Suprapubic skin (tissue), 4 donors: ENCODE data around the gene NPIPB6.
"Not testable (repeated sequence)": the region's sequence is repeated elsewhere in the genome, so short reads cannot be mapped to it uniquely, and the experiment has no call there.

Source experiments
- EP300 ChIP-seq: sonication (generic); formaldehyde crosslinking; IDR thresholded peaks from one replicate; pipeline ENCODE4 v1.6.1; 2017; ENCODE audit warnings: antibody characterized with exemption
- POLR2A ChIP-seq, 2 donors: fragments of 450-650 bp; IDR thresholded peaks; one replicate each; pipeline ENCODE4 v1.6.1; 2017; ENCODE audit warnings: antibody characterized with exemption in 2 of 2, mild to moderate bottlenecking in 2 of 2, moderate library complexity in 2 of 2
- POLR2AphosphoS5 ChIP-seq, 3 donors: sonication (generic); formaldehyde crosslinking; IDR thresholded peaks; one replicate each; pipeline ENCODE4 v1.6.1; 2017; ENCODE audit warnings: antibody characterized with exemption in 3 of 3
- TF ChIP-seq, protein P1 (sequence below), 2 donors: fragments of 200-600 bp in 1 of 2; fragments of 450-650 bp in 1 of 2; sonication (generic) in 1 of 2; IDR thresholded peaks; one replicate each; pipeline ENCODE4 v1.5.1; 2016 to 2019; ENCODE audit warnings: antibody characterized with exemption in 2 of 2, mild to moderate bottlenecking in 1 of 2, moderate library complexity in 1 of 2

DNA sequence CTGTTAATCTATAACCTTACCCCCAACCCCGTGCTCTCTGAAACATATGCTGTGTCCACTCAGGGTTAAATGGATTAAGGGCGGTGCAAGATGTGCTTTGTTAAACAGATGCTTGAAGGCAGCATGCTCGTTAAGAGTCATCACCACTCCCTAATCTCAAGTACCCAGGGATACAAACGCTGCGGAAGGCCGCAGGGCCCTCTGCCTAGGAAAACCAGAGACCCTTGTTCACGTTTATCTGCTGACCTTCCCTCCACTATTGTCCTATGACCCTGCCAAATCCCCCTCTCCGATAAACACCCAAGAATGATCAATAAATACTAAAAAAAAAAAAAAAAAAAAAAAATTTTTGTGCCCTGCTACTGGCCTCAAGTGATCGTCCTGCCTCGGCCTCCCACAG, 14.5 kb upstream of the NPIPB6 start:
- TF ChIP-seq, protein P1, sequence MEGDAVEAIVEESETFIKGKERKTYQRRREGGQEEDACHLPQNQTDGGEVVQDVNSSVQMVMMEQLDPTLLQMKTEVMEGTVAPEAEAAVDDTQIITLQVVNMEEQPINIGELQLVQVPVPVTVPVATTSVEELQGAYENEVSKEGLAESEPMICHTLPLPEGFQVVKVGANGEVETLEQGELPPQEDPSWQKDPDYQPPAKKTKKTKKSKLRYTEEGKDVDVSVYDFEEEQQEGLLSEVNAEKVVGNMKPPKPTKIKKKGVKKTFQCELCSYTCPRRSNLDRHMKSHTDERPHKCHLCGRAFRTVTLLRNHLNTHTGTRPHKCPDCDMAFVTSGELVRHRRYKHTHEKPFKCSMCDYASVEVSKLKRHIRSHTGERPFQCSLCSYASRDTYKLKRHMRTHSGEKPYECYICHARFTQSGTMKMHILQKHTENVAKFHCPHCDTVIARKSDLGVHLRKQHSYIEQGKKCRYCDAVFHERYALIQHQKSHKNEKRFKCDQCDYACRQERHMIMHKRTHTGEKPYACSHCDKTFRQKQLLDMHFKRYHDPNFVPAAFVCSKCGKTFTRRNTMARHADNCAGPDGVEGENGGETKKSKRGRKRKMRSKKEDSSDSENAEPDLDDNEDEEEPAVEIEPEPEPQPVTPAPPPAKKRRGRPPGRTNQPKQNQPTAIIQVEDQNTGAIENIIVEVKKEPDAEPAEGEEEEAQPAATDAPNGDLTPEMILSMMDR (IDR thresholded peaks at IDR 0.05): not testable (repeated sequence)
- not testable (repeated sequence) for TF ChIP-seq POLR2AphosphoS5 (IDR thresholded peaks at IDR 0.05); POLR2A (IDR thresholded peaks at IDR 0.05); EP300
